LNCaP clone FGC (cell line): Measurements from ENCODE around the gene FCHO1.
A peak's percentile ranks its signal among the peaks of the same experiment; 100 is the strongest.

ENCODE experiments used
- DNase-seq: peaks from one replicate; pipeline ENCODE4 v3.0.0-alpha.2; 2011; ENCODE audit warnings: low read depth
- H3K4me3 ChIP-seq: 2 replicates; pipeline ENCODE4 v1.5.1; 2011; ENCODE audit warnings: mild to moderate bottlenecking, low read depth, low read length, control low read depth
- CTCF ChIP-seq: IDR thresholded peaks from 2 replicates; pipeline ENCODE4 v1.5.1; 2012; ENCODE audit warnings: mild to moderate bottlenecking; ENCODE audit not compliant: control insufficient read depth, insufficient read depth; ENCODE audit errors: extremely low read depth

The FCHO1 gene

GRCh38 chr19:17722655-17723240 lies 28.5 kb upstream of the FCHO1 start:
- no peak for TF ChIP-seq CTCF
- DNase-seq: no peak
- no peak overlapping the region for H3K4me3 ChIP-seq

GRCh38 chr19:17724655-17725054 lies 26.6 kb upstream of the FCHO1 start:
- DNase-seq: no peak

GRCh38 chr19:17725422-17726078 lies 25.7 kb upstream of the FCHO1 start:
- peak; percentile 33 for TF ChIP-seq CTCF
- DNase-seq: no peak
- no peak overlapping the region for H3K4me3 ChIP-seq

More at GRCh38 chr19:17724655-17725054, 26.6 kb upstream of the FCHO1 start:
- no peak for TF ChIP-seq CTCF
- no peak overlapping the region for H3K4me3 ChIP-seq

- TF ChIP-seq CTCF: no peak
- DNase-seq: no peak
- no peak overlapping the region for H3K4me3 ChIP-seq
Measured at GRCh38 chr19:17726136-17726741, 25.0 kb upstream of the FCHO1 start.

GRCh38 chr19:17726964-17727773 lies 24.1 kb upstream of the FCHO1 start:
- H3K4me3 ChIP-seq: no peak overlapping the region
- TF ChIP-seq CTCF: no peak
- no peak for DNase-seq

- no peak for DNase-seq
- TF ChIP-seq CTCF: no peak
Measured at GRCh38 chr19:17727843-17728242, 23.4 kb upstream of the FCHO1 start.

More at GRCh38 chr19:17727843-17728242, 23.4 kb upstream of the FCHO1 start:
- H3K4me3 ChIP-seq: no peak overlapping the region
